HG03025 (cell line): Measurements from ENCODE around the gene AK5.

Experiments used
- ATAC-seq: cut with Tn5 transposase; IDR thresholded peaks from one replicate; pipeline ENCODE4 v1.9.1; 2021; ENCODE audit warnings: mild to moderate bottlenecking, moderate library complexity; ENCODE audit not compliant: unreplicated experiment, low FRiP score

The AK5 gene

GRCh38 chr1:77281491-77282186, at the start of gene AK5:
TSS of gene AK5 (plus strand) at chr1:77282019. CDS start at chr1:77282314, 295 bp downstream.
- peak; percentile 56 for ATAC-seq

- ATAC-seq, result no peak
Observed at GRCh38 chr1:77232829-77233228, 49.0 kb upstream of the AK5 start.

DNA sequence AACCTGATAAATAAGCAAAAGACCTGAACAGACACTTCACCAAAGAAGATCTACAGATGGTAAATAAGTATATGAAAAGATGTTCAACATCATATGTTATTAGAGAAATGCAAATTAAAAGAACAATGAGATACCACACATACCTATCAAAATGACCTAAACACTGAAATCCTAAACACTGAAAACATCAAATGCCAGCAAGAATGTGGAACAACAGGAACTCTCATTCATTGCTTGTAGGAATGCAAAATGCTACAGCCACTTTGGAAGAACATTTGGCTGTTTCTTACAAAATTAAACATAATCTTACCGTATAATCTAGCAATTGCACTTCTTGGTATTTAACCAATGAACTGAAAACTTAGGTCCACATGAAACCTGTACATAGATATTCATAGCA, 47.7 kb upstream of the AK5 start:
- ATAC-seq, result no peak

- ATAC-seq, result no peak
Observed at GRCh38 chr1:77234943-77235342, 46.9 kb upstream of the AK5 start.

GRCh38 chr1:77238462-77238861, 43.4 kb upstream of the AK5 start:
- no peak for ATAC-seq

DNA sequence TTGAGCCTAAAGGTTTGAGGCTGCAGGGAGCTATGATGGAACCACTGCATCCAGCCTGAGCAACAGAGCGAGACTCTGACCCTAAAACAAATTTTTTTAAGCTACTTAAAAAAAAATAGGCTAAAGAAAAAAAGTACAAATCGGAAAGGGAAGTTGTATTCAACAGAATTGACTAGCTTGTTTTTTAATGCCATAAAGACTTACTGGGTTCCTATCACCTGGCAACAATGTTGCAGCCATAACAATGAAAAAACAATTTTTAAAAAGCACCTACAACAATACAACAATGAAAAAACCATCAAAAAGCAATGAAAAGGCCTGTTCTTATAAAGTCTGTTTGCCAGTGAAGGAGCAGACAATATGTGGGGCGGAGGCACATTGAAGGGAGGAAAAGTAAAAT, 42.5 kb upstream of the AK5 start:
- no peak for ATAC-seq

GRCh38 chr1:77245830-77246229, 36.0 kb upstream of the AK5 start:
- no peak for ATAC-seq

GRCh38 chr1:77250126-77250525, 31.7 kb upstream of the AK5 start:
- ATAC-seq, result no peak

- no peak for ATAC-seq
Observed at GRCh38 chr1:77253211-77253610, 28.6 kb upstream of the AK5 start.

- no peak for ATAC-seq
Observed at GRCh38 chr1:77263708-77264107, 18.1 kb upstream of the AK5 start.

- no peak for ATAC-seq
Observed at GRCh38 chr1:77265180-77265579, 16.6 kb upstream of the AK5 start.

GRCh38 chr1:77267035-77267434, 14.8 kb upstream of the AK5 start:
- no peak for ATAC-seq

- ATAC-seq, result no peak
Observed at GRCh38 chr1:77271852-77272580, 9.8 kb upstream of the AK5 start.

- ATAC-seq, result no peak
Observed at GRCh38 chr1:77273891-77274290, 7.9 kb upstream of the AK5 start.

DNA sequence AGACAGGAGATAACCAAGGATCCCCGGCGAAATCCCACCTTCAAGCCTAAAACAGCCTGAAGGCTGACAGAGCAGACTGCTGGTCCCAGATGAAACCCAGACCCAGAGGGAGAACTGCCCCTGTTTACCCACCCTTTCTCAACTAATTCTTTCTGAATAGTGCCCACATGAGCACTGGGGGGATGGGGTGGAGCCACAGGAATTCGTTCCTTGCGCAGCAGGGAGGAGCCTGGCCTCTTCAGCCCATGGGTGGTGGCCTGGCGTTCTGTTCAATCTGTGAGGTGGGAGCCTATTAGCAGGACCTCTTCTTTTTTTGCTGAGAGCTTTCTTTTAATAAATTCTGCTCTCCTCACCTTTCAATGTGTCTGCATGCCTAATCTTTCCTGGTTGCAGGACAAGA, 6.6 kb upstream of the AK5 start:
- ATAC-seq, result no peak

GRCh38 chr1:77276941-77277340, 4.9 kb upstream of the AK5 start:
- no peak for ATAC-seq

DNA sequence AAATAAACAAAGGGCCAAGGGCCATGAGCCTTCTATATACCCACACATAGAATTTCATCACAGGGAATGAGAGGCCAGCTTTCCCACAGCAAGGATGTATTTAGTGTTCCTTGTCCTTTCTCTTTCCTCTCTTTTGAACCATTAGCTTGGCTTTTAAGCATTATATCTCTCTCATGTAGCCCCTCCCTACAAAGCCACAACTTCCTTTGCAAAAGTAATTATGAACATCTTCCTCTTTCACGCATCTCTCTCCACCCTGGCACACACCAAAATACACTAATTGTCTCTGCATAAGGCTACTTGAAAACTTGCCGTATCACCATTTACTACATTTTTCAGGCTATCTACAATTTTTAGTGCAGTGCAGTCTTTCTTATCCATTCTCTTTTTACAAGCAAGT, 1.9 kb upstream of the AK5 start:
- ATAC-seq, result no peak

- no peak for ATAC-seq
Observed at GRCh38 chr1:77280962-77281361, 857 bp upstream of the AK5 start.

- peak; percentile 31 for ATAC-seq
Observed at GRCh38 chr1:77282187-77282865, 507 bp downstream of the AK5 start.

GRCh38 chr1:77282866-77283539, 1.2 kb downstream of the AK5 start:
- ATAC-seq, result no peak
